ENCODE measurements around the gene GDF9.
"Not testable (repeated sequence)": the region's sequence is repeated elsewhere in the genome, so short reads cannot be mapped to it uniquely, and the experiment has no call there.

The GDF9 gene

GRCh38 chr5:132865668-132866341 is 464 bp downstream of the GDF9 start:
- no peak for DNase-seq (ENCODE audit: low read depth)
- peak overlapping the region; percentile 95 for H3K4me3 ChIP-seq (ENCODE audit: low read length)
- TF ChIP-seq CTCF (conservative IDR thresholded peaks at IDR 0.05; ENCODE audit: low read depth, low read length), result no peak

GRCh38 chr5:132860742-132861141 is 5.5 kb downstream of the GDF9 start:
- no peak for TF ChIP-seq CTCF (conservative IDR thresholded peaks at IDR 0.05; ENCODE audit: low read depth, low read length)
- no peak overlapping the region for H3K4me3 ChIP-seq (ENCODE audit: low read length)
- DNase-seq (ENCODE audit: low read depth), result no peak

- no peak for DNase-seq (ENCODE audit: low read depth)
- H3K4me3 ChIP-seq (ENCODE audit: low read length), result no peak overlapping the region
- no peak for TF ChIP-seq CTCF (conservative IDR thresholded peaks at IDR 0.05; ENCODE audit: low read depth, low read length)
These were observed 6.3 kb downstream of the GDF9 start for GRCh38 chr5:132859889-132860437.

- no peak for TF ChIP-seq CTCF (conservative IDR thresholded peaks at IDR 0.05; ENCODE audit: low read depth, low read length)
- DNase-seq (ENCODE audit: low read depth), result no peak
- H3K4me3 ChIP-seq (ENCODE audit: low read length), result no peak overlapping the region
These were observed 10.3 kb downstream of the GDF9 start for GRCh38 chr5:132856011-132856410.

GRCh38 chr5:132854992-132855391 is 11.3 kb downstream of the GDF9 start:
- H3K4me3 ChIP-seq (ENCODE audit: low read length); DNase-seq (ENCODE audit: low read depth): not testable (repeated sequence)

- no peak for DNase-seq (ENCODE audit: low read depth)
- TF ChIP-seq CTCF (conservative IDR thresholded peaks at IDR 0.05; ENCODE audit: low read depth, low read length), result no peak
- no peak overlapping the region for H3K4me3 ChIP-seq (ENCODE audit: low read length)
These were observed 12.0 kb downstream of the GDF9 start for GRCh38 chr5:132854301-132854700.

GRCh38 chr5:132853790-132854189 is 12.5 kb downstream of the GDF9 start:
- TF ChIP-seq CTCF (conservative IDR thresholded peaks at IDR 0.05; ENCODE audit: low read depth, low read length), result no peak
- no peak overlapping the region for H3K4me3 ChIP-seq (ENCODE audit: low read length)
- DNase-seq (ENCODE audit: low read depth), result no peak

Measured in retinal pigment epithelial cell (primary cell).